Testis (tissue), 3 donors: ENCODE results near the gene KLK8. TPM values are rescaled to one million over a fixed set of nuclear protein-coding genes. Genes with fewer than 3 reads are reported as not detected.

Experiments
- DNase-seq: peaks from one replicate; pipeline ENCODE4 v3.0.0-alpha.2; 2019
- H3K27ac ChIP-seq, 2 donors: fragments of 200-600 bp; sonication (generic); one replicate each; pipeline ENCODE4 v1.5.1; 2019
- H3K27me3 ChIP-seq: fragments of 200-600 bp; sonication (generic); one replicate; pipeline ENCODE4 v1.5.1; 2019
- H3K36me3 ChIP-seq: fragments of 200-600 bp; sonication (generic); one replicate; pipeline ENCODE4 v1.5.1; 2017; ENCODE audit warnings: low read depth; ENCODE audit errors: missing control alignments
- H3K4me1 ChIP-seq: fragments of 200-600 bp; sonication (generic); one replicate; pipeline ENCODE4 v1.5.1; 2019
- H3K4me3 ChIP-seq, 2 donors: fragments of 200-600 bp; sonication (generic); one replicate each; pipeline ENCODE4 v1.5.1; 2017 to 2019
- H3K9me3 ChIP-seq: fragments of 200-600 bp; sonication (generic); one replicate; pipeline ENCODE4 v1.5.1; 2017
- POLR2A ChIP-seq: fragments of 450-650 bp; IDR thresholded peaks from one replicate; pipeline ENCODE4 v1.6.1; 2017; ENCODE audit warnings: antibody characterized with exemption, mild to moderate bottlenecking, moderate library complexity
- WGBS, 2 donors: methylation state at CpG; one replicate each; pipeline ENCODE4 v1.1.5; 2018; 5-methylcytosine and 5-hydroxymethylcytosine counted together
- intact Hi-C: fragments of 100-400 bp; cut with DNase I; formaldehyde crosslinking; loops from one replicate; pipeline ENCODE4 v1.15.1; 2023; ENCODE audit warnings: low total_unique reads
- polyA plus RNA-seq: library from polyadenylated mRNA; stranded (reverse); fragments of 350-450 nt; fragmentation: Illumina TruSeq; extraction: RNeasy Lipid Tissue Mini Kit (QIAGEN cat#74804); gene quantifications from one replicate; pipeline ENCODE4 v1.2.3, GENCODE V29; 2014; ENCODE audit warnings: low read depth, low replicate concordance; ENCODE audit not compliant: insufficient read depth
- total RNA-seq, 2 donors: library from RNA; depleted of rRNA; stranded (reverse); fragments of >200 nt; gene quantifications; one replicate each; pipeline ENCODE4 v1.2.3, GENCODE V29; 2016
- TF ChIP-seq, protein P1 (sequence below), 3 experiments: fragments of 450-650 bp in 2 of 3; fragments of 200-600 bp in 1 of 3; sonication (generic) in 1 of 3; IDR thresholded peaks; one replicate each; pipeline ENCODE4 v1.5.1; 2016 to 2019; ENCODE audit warnings: antibody characterized with exemption in 3 of 3, mild to moderate bottlenecking in 2 of 3, moderate library complexity in 1 of 3

KLK8 gene
- total and polyA plus RNA-seq, 3 donors from 2014 or later: 2.7 to 4.9 (median 2.9) TPM

DNA sequence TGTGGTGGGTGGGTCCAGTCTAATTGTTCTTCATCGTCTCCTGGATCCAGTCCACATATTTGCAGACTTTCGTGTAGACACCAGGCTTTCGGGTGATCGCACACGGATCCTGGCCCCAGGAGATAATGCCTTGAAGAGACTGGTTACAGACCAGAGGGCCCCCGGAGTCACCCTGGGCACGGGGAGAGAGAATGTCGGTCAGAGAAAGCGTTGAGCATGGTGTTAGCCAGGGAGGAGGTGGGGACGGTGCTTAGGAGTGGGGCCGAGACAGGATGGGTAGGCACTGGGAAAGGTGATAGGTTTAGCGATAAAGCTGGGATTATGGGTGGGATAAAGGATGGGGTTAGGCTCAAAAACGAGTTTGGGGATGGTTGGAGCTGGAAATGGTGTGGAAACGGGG, 21.1 kb upstream of the KLK8 start:
- no peak overlapping the region for H3K27ac ChIP-seq
- H3K36me3 ChIP-seq: no peaks in the 10 kb centered on the region
- peaks cover 44% of the 10 kb centered on the region for H3K4me1 ChIP-seq
- DNase-seq: no peak
- no peak overlapping the region for H3K4me3 ChIP-seq
- TF ChIP-seq POLR2A: no peak
- TF ChIP-seq, protein P1, sequence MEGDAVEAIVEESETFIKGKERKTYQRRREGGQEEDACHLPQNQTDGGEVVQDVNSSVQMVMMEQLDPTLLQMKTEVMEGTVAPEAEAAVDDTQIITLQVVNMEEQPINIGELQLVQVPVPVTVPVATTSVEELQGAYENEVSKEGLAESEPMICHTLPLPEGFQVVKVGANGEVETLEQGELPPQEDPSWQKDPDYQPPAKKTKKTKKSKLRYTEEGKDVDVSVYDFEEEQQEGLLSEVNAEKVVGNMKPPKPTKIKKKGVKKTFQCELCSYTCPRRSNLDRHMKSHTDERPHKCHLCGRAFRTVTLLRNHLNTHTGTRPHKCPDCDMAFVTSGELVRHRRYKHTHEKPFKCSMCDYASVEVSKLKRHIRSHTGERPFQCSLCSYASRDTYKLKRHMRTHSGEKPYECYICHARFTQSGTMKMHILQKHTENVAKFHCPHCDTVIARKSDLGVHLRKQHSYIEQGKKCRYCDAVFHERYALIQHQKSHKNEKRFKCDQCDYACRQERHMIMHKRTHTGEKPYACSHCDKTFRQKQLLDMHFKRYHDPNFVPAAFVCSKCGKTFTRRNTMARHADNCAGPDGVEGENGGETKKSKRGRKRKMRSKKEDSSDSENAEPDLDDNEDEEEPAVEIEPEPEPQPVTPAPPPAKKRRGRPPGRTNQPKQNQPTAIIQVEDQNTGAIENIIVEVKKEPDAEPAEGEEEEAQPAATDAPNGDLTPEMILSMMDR (IDR thresholded peaks at IDR 0.05): no peak
- no peaks in the 10 kb centered on the region for H3K9me3 ChIP-seq
- 82 to 84% methylated on average over 14 of the region's 14 CpGs for WGBS, 2 donors
- intact Hi-C loops: loop anchor here (10.0 kb wide), 1 partner anchor 62 kb away; the partner anchor contains the start of gene KLK14
- H3K27me3 ChIP-seq: no peaks in the 10 kb centered on the region

DNA sequence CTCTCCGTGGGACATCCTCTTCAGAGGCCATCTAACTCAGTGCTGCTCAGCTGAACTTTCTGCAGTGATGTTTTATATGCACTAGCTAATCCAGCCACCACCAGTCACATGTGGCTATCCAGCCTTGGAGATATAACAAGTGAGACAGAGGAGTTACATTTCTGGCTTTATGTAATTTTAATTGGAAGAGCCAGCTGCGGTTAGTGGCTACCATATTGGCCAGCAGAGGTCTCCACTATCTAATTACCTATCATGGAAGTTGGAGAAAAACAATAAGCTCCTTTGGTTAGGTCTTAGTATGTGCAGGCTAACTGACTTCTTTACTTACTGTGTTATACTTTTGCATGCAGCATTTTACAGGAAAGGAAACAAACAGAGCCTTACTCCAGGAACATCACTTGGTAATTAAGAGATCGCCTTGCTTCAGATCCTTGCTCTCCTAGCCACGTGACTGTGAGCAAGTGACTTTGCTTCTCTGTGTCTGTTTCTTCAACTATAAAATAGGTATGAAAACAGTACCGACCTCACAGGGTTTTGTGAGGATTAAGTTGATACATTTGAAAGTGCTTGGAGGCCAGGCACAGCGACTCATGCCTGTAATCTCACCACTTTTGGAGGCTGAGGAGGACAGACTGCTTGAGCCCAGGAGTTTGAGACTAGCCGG, 19.7 kb upstream of the KLK8 start:
- peak; percentile 79 for DNase-seq
- H3K36me3 ChIP-seq: no peaks in the 10 kb centered on the region
- H3K27me3 ChIP-seq: no peaks in the 10 kb centered on the region
- TF ChIP-seq, protein P1 (IDR thresholded peaks at IDR 0.05): peak; percentile 65 to 86 (median 72)
- TF ChIP-seq POLR2A: no peak
- no peaks in the 10 kb centered on the region for H3K9me3 ChIP-seq
- peaks cover 30% of the 10 kb centered on the region for H3K4me1 ChIP-seq
- WGBS, 2 donors: 21 to 33% methylated on average over 7 of the region's 7 CpGs
- peak overlapping the region; percentile 60 to 85 for H3K27ac ChIP-seq
- intact Hi-C loops: loop anchor here (10.0 kb wide), 1 partner anchor 64 kb away; the partner anchor contains the start of gene KLK14
- H3K4me3 ChIP-seq: no peak overlapping the region

DNA sequence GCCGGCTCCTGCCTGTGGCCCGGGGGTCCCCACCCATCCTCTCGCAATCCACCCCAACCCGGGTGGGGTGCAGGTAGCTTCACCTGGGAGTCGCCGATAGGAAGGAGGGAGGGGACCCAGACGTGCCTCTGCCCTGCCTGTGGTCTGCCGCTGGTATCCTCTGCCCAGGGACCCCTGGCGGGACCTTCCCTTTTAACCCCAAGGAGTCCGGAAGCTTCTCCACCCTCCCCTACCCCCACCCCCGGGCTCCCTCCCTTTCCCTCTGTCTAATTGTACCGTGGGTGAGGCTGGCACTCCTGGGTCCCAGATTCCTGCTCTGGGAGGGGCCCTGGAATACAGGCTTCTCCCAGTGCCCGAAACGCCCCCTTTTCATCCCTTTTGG, 18.1 kb upstream of the KLK8 start, which contains the start of gene KLK10:
Gene KLK10, minus strand, starts transcription at position 166 of the 382 bp plus-strand sequence. CDS start 579 bp downstream, outside the sequence.
- Histone ChIP-seq H3K4me1 (peaks cover 21% of the 10 kb centered on the region), H3K9me3 (no peaks in the 10 kb centered on the region), H3K36me3 (no peaks in the 10 kb centered on the region), H3K27me3 (no peaks in the 10 kb centered on the region), H3K4me3 (peak within 1 kb of the TSS; percentile 46 to 64), H3K27ac (peak within 1 kb of the TSS; percentile 60 to 85)
- TF ChIP-seq, protein P1 (IDR thresholded peaks at IDR 0.05): no peak
- TF ChIP-seq POLR2A: no peak
- DNase-seq: no peak
- 4 to 5% methylated on average over 10 to 14 of the region's 14 CpGs for WGBS, 2 donors
- intact Hi-C loops: no loop called here

GRCh38 chr19:51018745-51019543, 17.5 kb upstream of the KLK8 start:
- WGBS, 2 donors: 1 to 2% methylated on average over 21 to 66 of the region's 68 CpGs
- DNase-seq: peak; percentile 65
- Histone ChIP-seq H3K27me3 (no peaks in the 10 kb centered on the region), H3K27ac (peak overlapping the region; percentile 60 to 85), H3K4me1 (peaks cover 21% of the 10 kb centered on the region), H3K36me3 (no peaks in the 10 kb centered on the region), H3K4me3 (peak overlapping the region; percentile 46 to 64), H3K9me3 (no peaks in the 10 kb centered on the region)
- intact Hi-C loops: no loop called here
- TF ChIP-seq, protein P1 (IDR thresholded peaks at IDR 0.05): no peak
- TF ChIP-seq POLR2A: no peak
